SK-N-SH (cell line): Measurements from ENCODE around the gene HBEGF. TPM values are rescaled to one million over a fixed set of nuclear protein-coding genes. Genes with fewer than 3 reads are reported as not detected.

ENCODE experiments used
- CTCF ChIA-PET: fragments of 300-600, 350-600 bp; formaldehyde crosslinking; extraction: SDS; loops from one replicate; lab custom pipeline; 2021; lab: Yijun Ruan, JAX
- POLR2A ChIA-PET: fragments of 350-600 bp; sonication (Branson Sonifier 250); formaldehyde crosslinking; extraction: SDS; loops from one replicate; lab custom pipeline; 2020; ENCODE audit warnings: antibody characterized with exemption, inconsistent platforms; lab: Yijun Ruan, JAX
- DNase-seq: peaks from one replicate; pipeline ENCODE4 v3.0.0; 2012
- H2AFZ ChIP-seq: fragments of 200-600 bp; sonication (generic); 2 replicates; pipeline ENCODE4 v1.8.1; 2016; ENCODE audit warnings: antibody characterized with exemption, mild to moderate bottlenecking, low read depth
- H3F3A ChIP-seq: fragments of 200-600 bp; sonication (generic); replicated peaks from 2 replicates; pipeline ENCODE3; 2016; ENCODE audit warnings: antibody characterized with exemption, mild to moderate bottlenecking; ENCODE audit not compliant: insufficient read depth
- H3K27ac ChIP-seq, 2 experiments: fragments of 200-500 bp in 1 of 2; fragments of 200-600 bp in 1 of 2; sonication (Bioruptor generic) in 1 of 2; sonication (generic), shearing (Covaris generic) in 1 of 2; 2 replicates each; pipeline versions ENCODE4 v1.5.1 to v1.6.1; 2014 to 2016; ENCODE audit warnings: low read depth in 2 of 2, inconsistent platforms in 1 of 2, low read length in 1 of 2, mild to moderate bottlenecking in 1 of 2, mixed read lengths in 1 of 2
- H3K27me3 ChIP-seq: fragments of 200-600 bp; sonication (generic), shearing (Covaris generic); 2 replicates; pipeline ENCODE4 v1.6.1; 2016; ENCODE audit warnings: mixed run types; ENCODE audit not compliant: insufficient read depth
- H3K36me3 ChIP-seq, 2 experiments: fragments of 200-500 bp in 1 of 2; fragments of 200-600 bp in 1 of 2; sonication (Bioruptor generic) in 1 of 2; sonication (generic) in 1 of 2; replicated peaks in 1 of 2; 2 replicates each; pipeline versions ENCODE3 to v1.5.1; 2014 to 2016; ENCODE audit warnings: low read length in 1 of 2, mild to moderate bottlenecking in 1 of 2; ENCODE audit not compliant: insufficient read depth in 2 of 2, control insufficient read depth in 1 of 2
- H3K4me1 ChIP-seq, 2 experiments: fragments of 200-500 bp in 1 of 2; fragments of 200-600 bp in 1 of 2; sonication (Bioruptor generic) in 1 of 2; sonication (generic), shearing (Covaris generic) in 1 of 2; 2 replicates each; pipeline versions ENCODE4 v1.5.1 to v1.6.1; 2014 to 2016; ENCODE audit warnings: low read depth in 1 of 2, low read length in 1 of 2, mixed run types in 1 of 2; ENCODE audit not compliant: insufficient read depth in 2 of 2, control insufficient read depth in 1 of 2
- H3K4me2 ChIP-seq: fragments of 200-600 bp; sonication (generic), shearing (Covaris generic); 2 replicates; pipeline ENCODE4 v1.6.1; 2017; ENCODE audit warnings: mixed run types
- H3K4me3 ChIP-seq, 2 experiments: fragments of 200-500 bp in 1 of 2; fragments of 200-600 bp in 1 of 2; sonication (Bioruptor generic) in 1 of 2; sonication (generic), shearing (Covaris generic) in 1 of 2; 2 replicates each; pipeline versions ENCODE4 v1.5.1 to v1.8.1; 2014 to 2016; ENCODE audit warnings: low read depth in 2 of 2, inconsistent platforms in 1 of 2, low read length in 1 of 2, mild to moderate bottlenecking in 1 of 2, mixed read lengths in 1 of 2, moderate library complexity in 1 of 2
- H3K79me2 ChIP-seq: fragments of 200-600 bp; sonication (generic); 2 replicates; pipeline ENCODE4 v1.8.1; 2017; ENCODE audit warnings: mild to moderate bottlenecking; ENCODE audit not compliant: insufficient read depth
- H3K9ac ChIP-seq: fragments of 200-600 bp; sonication (generic); 2 replicates; pipeline ENCODE4 v1.6.1; 2017; ENCODE audit warnings: mixed run types
- H3K9me2 ChIP-seq: fragments of 200-600 bp; sonication (generic); 2 replicates; pipeline ENCODE4 v1.6.1; 2017; ENCODE audit warnings: mixed run types
- H3K9me3 ChIP-seq: fragments of 200-600 bp; sonication (generic); 2 replicates; pipeline ENCODE4 v1.6.1; 2017; ENCODE audit warnings: mixed run types, mild to moderate bottlenecking, moderate library complexity
- H4K20me1 ChIP-seq: fragments of 200-600 bp; sonication (generic); 2 replicates; pipeline ENCODE4 v1.6.1; 2017; ENCODE audit warnings: mild to moderate bottlenecking, mixed run types; ENCODE audit not compliant: insufficient read depth
- CHD2 ChIP-seq: fragments of 150-350 bp; IDR thresholded peaks from 2 replicates; pipeline ENCODE4 v1.6.1; 2018; ENCODE audit warnings: low read length; ENCODE audit not compliant: partially characterized antibody
- EP300 ChIP-seq, 2 experiments: IDR thresholded peaks; 2 replicates each; pipeline versions ENCODE4 v1.4.0 to v1.6.1; 2012; ENCODE audit warnings: borderline replicate concordance in 1 of 2, low read depth in 1 of 2, low read length in 1 of 2
- EZH2phosphoT487 ChIP-seq: fragments of 200-600 bp; sonication (generic); IDR thresholded peaks from 2 replicates; pipeline ENCODE4 v1.6.1; 2017; ENCODE audit warnings: low read depth, mixed run types, mild to moderate bottlenecking, antibody characterized with exemption, moderate library complexity, borderline replicate concordance
- FOXJ3 ChIP-seq: sonication (generic); formaldehyde crosslinking; IDR thresholded peaks from 2 replicates; pipeline ENCODE4 v1.5.1; 2020; ENCODE audit warnings: mild to moderate bottlenecking, missing genetic modification reagents
- FOXM1 ChIP-seq: IDR thresholded peaks from 2 replicates; pipeline ENCODE4 v1.4.0; 2012; ENCODE audit warnings: low read depth, mild to moderate bottlenecking
- GABPA ChIP-seq: IDR thresholded peaks from 2 replicates; pipeline ENCODE4 v1.4.0; 2012; ENCODE audit warnings: low read depth, mild to moderate bottlenecking
- JUND ChIP-seq: IDR thresholded peaks from 2 replicates; pipeline ENCODE4 v1.4.0; 2012
- MEF2A ChIP-seq: IDR thresholded peaks from 2 replicates; pipeline ENCODE4 v1.4.0; 2012; ENCODE audit warnings: low read depth, borderline replicate concordance
- NRF1 ChIP-seq: IDR thresholded peaks from 2 replicates; pipeline ENCODE4 v1.6.1; 2012; ENCODE audit warnings: low read depth, mild to moderate bottlenecking, low read length
- POLR2AphosphoS5 ChIP-seq: IDR thresholded peaks from 2 replicates; pipeline ENCODE4 v1.6.1; 2012; ENCODE audit warnings: low read depth, low read length
- RAD21 ChIP-seq: IDR thresholded peaks from 2 replicates; pipeline ENCODE4 v1.6.1; 2012; ENCODE audit warnings: mild to moderate bottlenecking, low read length
- RCOR1 ChIP-seq: fragments of 150-350 bp; IDR thresholded peaks from 2 replicates; pipeline ENCODE4 v1.6.1; 2017; ENCODE audit warnings: antibody characterized with exemption, low read length
- REST ChIP-seq: IDR thresholded peaks from 2 replicates; pipeline ENCODE4 v1.6.1; 2012; ENCODE audit warnings: mild to moderate bottlenecking, low read depth, low read length, moderate library complexity
- RFX5 ChIP-seq: IDR thresholded peaks from 2 replicates; pipeline ENCODE4 v1.6.1; 2012; ENCODE audit warnings: mild to moderate bottlenecking, improper control_type of control experiment, low read length
- RXRA ChIP-seq: IDR thresholded peaks from 2 replicates; pipeline ENCODE4 v1.4.0; 2012; ENCODE audit warnings: low read depth, mild to moderate bottlenecking, borderline replicate concordance
- SIN3A ChIP-seq: IDR thresholded peaks from 2 replicates; pipeline ENCODE4 v1.6.1; 2012; ENCODE audit warnings: low read depth, mild to moderate bottlenecking, low read length, moderate library complexity, borderline replicate concordance
- TAF1 ChIP-seq: IDR thresholded peaks from 2 replicates; pipeline ENCODE4 v1.6.1; 2012; ENCODE audit warnings: low read depth, mild to moderate bottlenecking, low read length, moderate library complexity, borderline replicate concordance
- TEAD4 ChIP-seq: IDR thresholded peaks from 2 replicates; pipeline ENCODE4 v1.4.0; 2012; ENCODE audit warnings: mild to moderate bottlenecking, borderline replicate concordance; ENCODE audit not compliant: insufficient read depth
- YY1 ChIP-seq: IDR thresholded peaks from 2 replicates; pipeline ENCODE4 v1.4.0; 2012; ENCODE audit warnings: low read depth, mild to moderate bottlenecking
- WGBS: methylation state at CpG from one replicate; pipeline ENCODE4 v1.1.6; 2017; ENCODE audit warnings: low lambda C conversion rate; 5-methylcytosine and 5-hydroxymethylcytosine counted together
- polyA plus RNA-seq, 3 experiments: library from polyadenylated mRNA; depleted of rRNA; stranded (reverse); fragments of >200 nt; gene quantifications; 2 replicates each; pipeline ENCODE4 v1.2.3, GENCODE V29; 2012
- TF ChIP-seq, protein P1 (sequence below): fragments of 150-350 bp; IDR thresholded peaks from 2 replicates; pipeline ENCODE4 v1.6.1; 2016; ENCODE audit warnings: mild to moderate bottlenecking, low read depth, low read length

HBEGF gene
- polyA plus RNA-seq, 1 of the 3 experiments (the other 2 are of a cell fraction), result 59.8 TPM

GRCh38 chr5:140357726-140358093 lies 11.3 kb upstream of the HBEGF start (continued):
- TF ChIP-seq POLR2AphosphoS5 (no peak), RXRA (no peak), CHD2 (peak; percentile 32), EZH2phosphoT487 (no peak), TAF1 (0 out of 2 replicates have a peak, but pooled peaks have one; percentile 19), FOXM1 (no peak), REST (no peak; the same call in 1 of the 2 replicates), JUND (no peak), RAD21 (peak; percentile 77), MEF2A (no peak), EP300 (IDR thresholded peaks at IDR 0.05; ENCODE audit: borderline replicate concordance in 1 of 2, low read depth in 1 of 2, low read length in 1 of 2) (no peak), SIN3A (no peak)
- TF ChIP-seq, protein P1, sequence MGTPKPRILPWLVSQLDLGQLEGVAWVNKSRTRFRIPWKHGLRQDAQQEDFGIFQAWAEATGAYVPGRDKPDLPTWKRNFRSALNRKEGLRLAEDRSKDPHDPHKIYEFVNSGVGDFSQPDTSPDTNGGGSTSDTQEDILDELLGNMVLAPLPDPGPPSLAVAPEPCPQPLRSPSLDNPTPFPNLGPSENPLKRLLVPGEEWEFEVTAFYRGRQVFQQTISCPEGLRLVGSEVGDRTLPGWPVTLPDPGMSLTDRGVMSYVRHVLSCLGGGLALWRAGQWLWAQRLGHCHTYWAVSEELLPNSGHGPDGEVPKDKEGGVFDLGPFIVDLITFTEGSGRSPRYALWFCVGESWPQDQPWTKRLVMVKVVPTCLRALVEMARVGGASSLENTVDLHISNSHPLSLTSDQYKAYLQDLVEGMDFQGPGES, result no peak

DNA sequence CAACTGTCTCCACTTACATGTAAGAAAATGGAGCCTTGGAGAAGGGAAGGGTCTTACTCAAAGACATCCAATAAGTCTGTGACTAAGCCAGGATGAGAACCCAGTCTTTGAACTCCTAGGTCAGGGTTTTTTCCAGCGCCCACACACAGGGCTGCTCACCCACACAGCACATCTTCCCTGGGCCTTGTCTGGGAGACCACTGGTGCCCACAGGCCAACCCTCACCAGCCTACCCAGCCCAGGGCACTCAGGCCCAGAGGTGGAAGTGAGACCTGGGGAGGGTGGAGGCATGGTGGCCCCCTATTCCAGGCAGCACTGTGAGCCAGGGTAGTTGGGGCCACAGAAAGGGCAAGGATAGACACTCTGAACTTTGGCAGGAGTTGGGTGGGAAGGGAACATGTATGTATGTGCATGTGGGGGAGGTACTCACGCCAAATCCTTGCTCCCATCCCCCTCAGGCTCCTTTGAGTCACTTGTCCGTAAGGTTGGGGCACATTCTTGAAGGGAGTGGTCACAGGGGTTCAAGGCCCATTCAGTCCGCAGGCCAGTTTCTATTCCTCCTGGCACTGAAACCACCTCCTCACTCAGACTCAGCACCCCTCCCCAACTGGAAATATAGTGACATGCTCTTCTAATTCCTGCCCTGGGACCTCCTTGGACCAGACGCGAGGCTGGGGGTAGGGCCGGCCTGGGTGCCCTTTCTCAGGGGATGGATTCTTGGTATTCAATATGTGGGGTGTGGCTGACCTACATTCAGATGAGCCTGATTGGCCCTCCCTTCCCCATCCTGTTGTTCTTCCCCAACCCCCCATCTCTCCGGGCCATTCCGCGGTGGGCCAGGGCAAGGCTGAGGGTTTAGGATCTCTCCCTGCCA lies 10.7 kb upstream of the HBEGF start:
- Histone ChIP-seq H3K27me3 (no peaks in the 10 kb centered on the region), H3K9me2 (no peaks in the 10 kb centered on the region), H3K9me3 (no peaks in the 10 kb centered on the region), H4K20me1 (no peaks in the 10 kb centered on the region), H3K4me1 (peaks cover 0 to 4% of the 10 kb centered on the region in 2 experiments; a peak in 1 of 4 replicates), H3K27ac (no peak overlapping the region), H3K4me2 (0 out of 2 replicates have a peak overlapping the region, but pooled peaks have one; percentile 13), H3K36me3 (no peaks in the 10 kb centered on the region), H3K79me2 (no peaks in the 10 kb centered on the region), H3K4me3 (peak overlapping the region in 1 of 2 experiments; percentile 9; a peak in 2 of 4 replicates), H3K9ac (peak overlapping the region; percentile 9; the same call in 1 of the 2 replicates), H2AFZ (peak overlapping the region; percentile 82)
- ChIA-PET POLR2A (no interaction called here), CTCF (interaction anchor here (2.8 to 15.0 kb wide), 2 partner anchors 11 to 115 kb away, joined by 23 to 418 read pairs; partner anchors contain the start of gene HBEGF)
- WGBS, result 48% methylated on average over 10 of the region's 10 CpGs
- TF ChIP-seq YY1 (no peak), FOXJ3 (CRISPR knock-in tag) (no peak), REST (no peak), RFX5 (no peak), TEAD4 (no peak), GABPA (no peak), POLR2AphosphoS5 (no peak), RCOR1 (no peak), NRF1 (no peak), CHD2 (no peak)
- TF ChIP-seq, all 33 proteins: peak for 0
- peaks cover 7% of the 10 kb centered on the region for H3F3A ChIP-seq
- DNase-seq, result no peak
